Measurements from ENCODE around the gene RANBP3.

GRCh38 chr19:6010107-6010506, 32.2 kb upstream of the RANBP3 start:
- TF ChIP-seq, protein P1, sequence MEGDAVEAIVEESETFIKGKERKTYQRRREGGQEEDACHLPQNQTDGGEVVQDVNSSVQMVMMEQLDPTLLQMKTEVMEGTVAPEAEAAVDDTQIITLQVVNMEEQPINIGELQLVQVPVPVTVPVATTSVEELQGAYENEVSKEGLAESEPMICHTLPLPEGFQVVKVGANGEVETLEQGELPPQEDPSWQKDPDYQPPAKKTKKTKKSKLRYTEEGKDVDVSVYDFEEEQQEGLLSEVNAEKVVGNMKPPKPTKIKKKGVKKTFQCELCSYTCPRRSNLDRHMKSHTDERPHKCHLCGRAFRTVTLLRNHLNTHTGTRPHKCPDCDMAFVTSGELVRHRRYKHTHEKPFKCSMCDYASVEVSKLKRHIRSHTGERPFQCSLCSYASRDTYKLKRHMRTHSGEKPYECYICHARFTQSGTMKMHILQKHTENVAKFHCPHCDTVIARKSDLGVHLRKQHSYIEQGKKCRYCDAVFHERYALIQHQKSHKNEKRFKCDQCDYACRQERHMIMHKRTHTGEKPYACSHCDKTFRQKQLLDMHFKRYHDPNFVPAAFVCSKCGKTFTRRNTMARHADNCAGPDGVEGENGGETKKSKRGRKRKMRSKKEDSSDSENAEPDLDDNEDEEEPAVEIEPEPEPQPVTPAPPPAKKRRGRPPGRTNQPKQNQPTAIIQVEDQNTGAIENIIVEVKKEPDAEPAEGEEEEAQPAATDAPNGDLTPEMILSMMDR (IDR thresholded peaks at IDR 0.05): no peak
- no peak for TF ChIP-seq POLR2A (IDR thresholded peaks at IDR 0.05)

All from adrenal gland (tissue), 5 donors.